ENCODE results near the gene ZNF771.

DNA sequence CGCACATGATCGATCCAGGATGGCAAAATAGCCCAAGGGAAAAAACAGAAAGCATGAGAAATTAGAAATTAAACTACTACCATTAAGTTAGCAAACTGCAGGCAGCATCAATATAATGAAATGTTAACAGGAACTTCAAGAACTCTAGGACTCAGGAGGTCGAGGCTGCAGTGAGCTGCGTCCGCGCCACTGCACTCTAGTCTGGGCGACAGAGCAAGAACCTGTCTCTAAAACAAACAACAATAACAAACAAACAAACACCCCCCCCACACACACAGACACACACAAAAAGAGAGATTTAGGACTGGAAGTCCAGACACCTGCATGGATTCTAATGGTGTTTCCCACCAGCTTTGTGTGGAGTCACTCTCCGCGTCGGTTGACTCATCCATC, 38.8 kb downstream of the ZNF771 start:
- TF ChIP-seq, protein P1, sequence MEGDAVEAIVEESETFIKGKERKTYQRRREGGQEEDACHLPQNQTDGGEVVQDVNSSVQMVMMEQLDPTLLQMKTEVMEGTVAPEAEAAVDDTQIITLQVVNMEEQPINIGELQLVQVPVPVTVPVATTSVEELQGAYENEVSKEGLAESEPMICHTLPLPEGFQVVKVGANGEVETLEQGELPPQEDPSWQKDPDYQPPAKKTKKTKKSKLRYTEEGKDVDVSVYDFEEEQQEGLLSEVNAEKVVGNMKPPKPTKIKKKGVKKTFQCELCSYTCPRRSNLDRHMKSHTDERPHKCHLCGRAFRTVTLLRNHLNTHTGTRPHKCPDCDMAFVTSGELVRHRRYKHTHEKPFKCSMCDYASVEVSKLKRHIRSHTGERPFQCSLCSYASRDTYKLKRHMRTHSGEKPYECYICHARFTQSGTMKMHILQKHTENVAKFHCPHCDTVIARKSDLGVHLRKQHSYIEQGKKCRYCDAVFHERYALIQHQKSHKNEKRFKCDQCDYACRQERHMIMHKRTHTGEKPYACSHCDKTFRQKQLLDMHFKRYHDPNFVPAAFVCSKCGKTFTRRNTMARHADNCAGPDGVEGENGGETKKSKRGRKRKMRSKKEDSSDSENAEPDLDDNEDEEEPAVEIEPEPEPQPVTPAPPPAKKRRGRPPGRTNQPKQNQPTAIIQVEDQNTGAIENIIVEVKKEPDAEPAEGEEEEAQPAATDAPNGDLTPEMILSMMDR (IDR thresholded peaks at IDR 0.05) = no peak
- TF ChIP-seq POLR2A (IDR thresholded peaks at IDR 0.05) = no peak
